ENCODE results near the gene ZBED3. TPM values are rescaled to one million over a fixed set of nuclear protein-coding genes. Genes with fewer than 3 reads are reported as not detected.
"Not testable (repeated sequence)": the region's sequence is repeated elsewhere in the genome, so short reads cannot be mapped to it uniquely, and the experiment has no call there.

The ZBED3 gene
- polyA plus RNA-seq, 3 donors = 31.6 to 36.5 (median 35.2) TPM

GRCh38 chr5:77087484-77088261, 588 bp upstream of the ZBED3 start:
- DNase-seq (ENCODE audit: extremely low read depth in 1 of 11, low read depth in 9 of 11, low spot score in 4 of 11) = peak in 9 of 11 donors; percentile 31 to 66 (median 53)

- DNase-seq (ENCODE audit: extremely low read depth in 1 of 11, low read depth in 9 of 11, low spot score in 4 of 11) = peak in 4 of 11 donors; percentile 51 to 84 (median 80)
These were observed 757 bp downstream of the ZBED3 start for GRCh38 chr5:77086368-77086688.

DNA sequence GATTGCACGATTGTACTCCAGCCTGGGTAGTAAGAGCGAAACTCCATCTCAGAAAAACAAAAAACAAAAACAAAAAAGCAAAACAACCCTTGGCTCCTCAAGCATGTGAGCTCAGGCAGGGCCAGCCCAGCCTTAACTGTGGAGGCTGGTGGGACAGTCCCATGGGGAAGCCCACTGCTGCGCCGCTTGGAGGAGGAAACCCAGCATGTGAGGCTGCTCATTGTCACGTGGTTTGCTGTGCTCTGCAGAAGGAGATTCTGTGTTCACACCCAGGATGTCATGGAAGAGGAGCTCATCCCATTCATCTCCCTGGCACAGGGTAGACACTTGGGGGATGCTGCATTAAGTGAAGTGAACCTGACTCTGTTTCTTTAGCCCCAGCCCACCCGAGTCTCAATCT, 4.0 kb downstream of the ZBED3 start:
- no peak for DNase-seq (ENCODE audit: extremely low read depth in 1 of 11, low read depth in 9 of 11, low spot score in 4 of 11)

GRCh38 chr5:77082280-77082679, 4.8 kb downstream of the ZBED3 start:
- DNase-seq (ENCODE audit: extremely low read depth in 1 of 11, low read depth in 9 of 11, low spot score in 4 of 11) = no peak

DNA sequence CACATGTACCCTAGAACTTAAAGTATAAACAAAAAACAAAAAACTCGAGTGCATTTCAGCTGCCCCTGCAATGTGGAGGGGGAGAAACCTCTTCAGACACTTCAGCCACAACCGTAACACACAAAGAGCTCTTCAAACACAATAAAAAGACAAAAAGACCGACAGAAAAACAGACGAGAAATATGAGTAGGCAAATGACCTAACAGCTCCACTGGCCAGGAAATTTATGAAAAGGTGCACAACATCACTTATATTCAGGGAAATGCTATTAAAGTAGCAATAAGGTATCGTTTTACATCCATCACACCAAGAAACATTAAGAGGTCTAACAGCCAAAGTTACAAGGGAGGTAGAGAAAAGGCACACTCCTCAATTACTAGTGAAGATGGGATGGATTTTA, 6.2 kb downstream of the ZBED3 start:
- no peak for DNase-seq (ENCODE audit: extremely low read depth in 1 of 11, low read depth in 9 of 11, low spot score in 4 of 11)

DNA sequence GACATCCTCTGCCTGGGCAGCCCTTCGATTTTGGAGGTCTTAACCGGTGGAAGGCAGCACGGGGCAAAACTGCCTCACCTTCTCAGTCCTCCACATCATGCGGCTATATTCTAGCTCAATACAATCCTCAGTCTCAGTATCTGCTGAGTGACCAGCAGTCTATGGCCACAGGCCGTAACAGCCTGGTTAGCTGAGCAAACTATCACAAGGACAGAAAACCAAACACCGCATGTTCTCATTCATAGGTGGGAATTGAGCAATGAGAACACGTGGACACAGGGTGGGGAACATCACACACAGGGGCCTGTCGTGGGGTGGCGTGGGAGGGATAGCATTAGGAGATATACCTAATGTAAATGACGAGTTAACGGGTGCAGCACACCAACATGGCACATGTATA, 6.6 kb downstream of the ZBED3 start:
- DNase-seq (ENCODE audit: extremely low read depth in 1 of 11, low read depth in 9 of 11, low spot score in 4 of 11) = not testable (repeated sequence)

DNA sequence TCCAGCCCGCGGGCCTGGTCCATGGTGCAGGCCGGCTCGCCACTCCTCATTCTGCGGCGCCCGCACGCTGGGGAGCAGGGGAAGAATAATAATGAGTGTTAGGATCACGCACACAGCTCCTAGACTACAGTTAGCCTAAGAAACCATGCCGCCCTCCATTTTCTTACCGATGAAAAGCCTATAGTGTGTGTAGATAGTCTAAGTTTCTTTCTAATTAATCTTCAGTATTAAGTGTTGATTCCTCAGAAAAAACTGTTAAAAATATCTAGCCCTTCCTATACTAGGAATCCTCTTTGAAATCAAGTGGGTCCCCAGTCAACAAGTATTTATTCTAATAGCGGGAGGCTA, 9.3 kb downstream of the ZBED3 start:
- DNase-seq (ENCODE audit: extremely low read depth in 1 of 11, low read depth in 9 of 11, low spot score in 4 of 11) = no peak

- DNase-seq (ENCODE audit: extremely low read depth in 1 of 11, low read depth in 9 of 11, low spot score in 4 of 11) = peak in 10 of 11 donors; percentile 44 to 72 (median 63)
These were observed 9.9 kb downstream of the ZBED3 start for GRCh38 chr5:77076961-77077828.

GRCh38 chr5:77074745-77075144, 12.3 kb downstream of the ZBED3 start:
- DNase-seq (ENCODE audit: extremely low read depth in 1 of 11, low read depth in 9 of 11, low spot score in 4 of 11) = no peak

- no peak for DNase-seq (ENCODE audit: extremely low read depth in 1 of 11, low read depth in 9 of 11, low spot score in 4 of 11)
These were observed 13.4 kb downstream of the ZBED3 start for GRCh38 chr5:77073667-77074066.

DNA sequence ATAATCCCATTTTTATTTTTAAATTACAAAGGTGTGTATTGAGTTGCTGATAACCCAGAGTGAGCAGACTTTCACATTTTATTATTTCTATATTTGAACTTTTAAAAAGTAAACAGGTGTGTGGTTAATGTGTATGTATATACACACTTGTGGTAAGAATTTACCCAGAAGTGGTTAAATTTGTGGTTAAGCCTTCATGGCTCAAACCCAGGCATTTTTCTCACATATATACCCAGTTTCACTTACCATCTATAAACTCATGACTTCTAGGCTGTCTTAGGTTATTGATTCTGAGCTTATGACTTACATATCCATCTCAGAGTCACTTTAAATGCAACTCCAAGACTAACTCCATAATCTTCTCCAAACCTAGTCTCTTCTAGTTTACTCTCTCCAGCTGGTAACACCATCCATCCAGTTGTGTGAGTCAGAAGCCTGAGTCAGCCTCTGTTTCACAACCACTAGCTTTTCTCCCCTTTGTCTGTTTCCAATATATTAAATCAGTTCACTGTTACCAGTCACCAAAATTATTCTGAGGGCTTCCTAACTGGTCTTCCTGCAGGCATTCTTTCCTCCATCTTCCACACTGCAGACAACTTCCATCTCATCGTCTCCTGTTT, 20.2 kb downstream of the ZBED3 start:
- no peak for DNase-seq (ENCODE audit: extremely low read depth in 1 of 11, low read depth in 9 of 11, low spot score in 4 of 11)

DNA sequence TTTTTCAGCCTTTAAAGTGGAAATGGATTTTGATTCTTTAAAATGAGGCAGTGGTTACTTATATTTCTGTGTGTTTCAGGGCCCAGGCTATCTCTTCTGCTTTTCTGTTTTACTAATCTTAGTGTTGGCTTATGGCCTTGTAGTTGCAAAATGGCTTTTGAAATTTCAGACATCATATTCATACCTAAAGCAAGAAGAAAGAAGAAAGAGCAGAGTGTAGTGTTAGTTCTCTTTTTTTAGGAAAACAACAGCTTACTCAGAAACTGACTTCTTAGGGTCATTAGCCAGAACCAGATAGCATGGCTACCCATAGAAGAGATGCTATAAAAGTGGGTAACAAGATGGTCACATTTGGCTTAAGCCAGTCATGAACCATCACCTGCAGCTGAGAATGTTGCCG, 20.9 kb downstream of the ZBED3 start:
- no peak for DNase-seq (ENCODE audit: extremely low read depth in 1 of 11, low read depth in 9 of 11, low spot score in 4 of 11)

- no peak for DNase-seq (ENCODE audit: extremely low read depth in 1 of 11, low read depth in 9 of 11, low spot score in 4 of 11)
These were observed 21.8 kb downstream of the ZBED3 start for GRCh38 chr5:77065256-77065655.

DNA sequence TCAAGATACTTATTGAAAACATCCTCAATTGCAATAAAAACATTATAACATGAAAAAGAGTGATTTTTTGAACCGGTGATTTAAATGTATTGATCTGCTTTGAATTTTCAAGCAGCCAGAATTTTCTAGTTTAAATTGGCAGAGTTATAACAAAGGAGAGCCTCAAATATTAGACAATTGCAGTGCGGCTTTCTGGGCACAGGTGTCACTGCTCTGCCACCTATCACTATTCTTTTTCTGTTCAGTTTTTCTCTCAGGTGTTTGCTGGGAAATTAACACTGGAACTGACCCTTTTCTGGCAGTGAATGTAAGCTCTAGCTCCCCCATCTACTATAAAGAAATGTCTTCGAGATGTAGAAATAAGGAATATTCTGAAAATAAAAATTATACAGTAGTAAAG, 23.0 kb downstream of the ZBED3 start:
- no peak for DNase-seq (ENCODE audit: extremely low read depth in 1 of 11, low read depth in 9 of 11, low spot score in 4 of 11)

DNA sequence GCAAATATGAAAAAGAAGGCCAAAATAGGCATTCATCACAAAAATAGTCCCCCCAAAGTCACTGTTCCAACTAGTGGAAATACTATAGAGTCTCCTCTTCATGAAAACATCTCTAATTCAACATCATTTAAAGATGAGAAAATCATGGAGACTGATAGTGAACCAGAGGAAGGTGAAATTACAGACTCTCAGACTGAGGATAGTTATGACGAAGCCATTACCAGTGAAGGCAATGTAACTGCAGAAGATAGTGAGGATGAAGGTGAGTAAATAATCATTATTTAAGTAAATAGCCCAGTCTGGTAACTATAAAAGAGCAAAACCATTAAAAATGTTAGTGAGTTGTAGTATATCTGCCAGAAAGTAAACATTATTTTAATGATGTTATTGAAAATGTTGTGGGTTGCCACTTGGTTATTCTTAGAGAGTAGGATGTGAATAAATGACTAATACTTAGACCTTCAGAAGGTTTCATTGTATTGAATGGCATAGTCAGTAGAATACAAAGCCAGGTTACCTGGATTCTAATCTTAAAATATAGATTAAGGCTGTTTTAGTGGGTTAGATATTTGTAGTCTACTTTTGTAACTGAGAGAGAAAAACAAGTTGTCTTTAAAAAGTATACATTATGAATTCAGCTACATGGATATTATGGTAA, 40.5 kb downstream of the ZBED3 start:
- no peak for DNase-seq (ENCODE audit: extremely low read depth in 1 of 11, low read depth in 9 of 11, low spot score in 4 of 11)

- DNase-seq (ENCODE audit: extremely low read depth in 1 of 11, low read depth in 9 of 11, low spot score in 4 of 11) = no peak
These were observed 51.1 kb downstream of the ZBED3 start for GRCh38 chr5:77035950-77036349.

DNA sequence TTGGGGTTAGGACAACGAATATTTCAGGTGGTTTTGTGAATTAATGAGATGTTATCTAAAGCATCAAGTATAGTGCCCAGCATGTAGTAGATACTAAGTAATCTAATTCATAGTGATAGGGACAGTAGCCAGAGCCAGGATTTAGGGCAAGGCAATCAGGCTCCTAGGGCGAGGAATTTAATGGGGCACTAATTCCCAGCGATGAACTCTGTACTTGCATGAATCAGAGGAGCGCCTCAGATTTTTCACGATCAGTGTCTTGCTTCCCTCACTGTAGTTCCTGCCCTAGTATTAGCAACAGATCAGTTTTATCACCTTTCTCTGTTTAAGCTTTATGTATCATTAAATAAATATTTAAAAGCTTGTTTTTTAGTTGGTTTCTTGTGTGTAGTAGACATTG, 53.7 kb downstream of the ZBED3 start:
- no peak for DNase-seq (ENCODE audit: extremely low read depth in 1 of 11, low read depth in 9 of 11, low spot score in 4 of 11)

DNA sequence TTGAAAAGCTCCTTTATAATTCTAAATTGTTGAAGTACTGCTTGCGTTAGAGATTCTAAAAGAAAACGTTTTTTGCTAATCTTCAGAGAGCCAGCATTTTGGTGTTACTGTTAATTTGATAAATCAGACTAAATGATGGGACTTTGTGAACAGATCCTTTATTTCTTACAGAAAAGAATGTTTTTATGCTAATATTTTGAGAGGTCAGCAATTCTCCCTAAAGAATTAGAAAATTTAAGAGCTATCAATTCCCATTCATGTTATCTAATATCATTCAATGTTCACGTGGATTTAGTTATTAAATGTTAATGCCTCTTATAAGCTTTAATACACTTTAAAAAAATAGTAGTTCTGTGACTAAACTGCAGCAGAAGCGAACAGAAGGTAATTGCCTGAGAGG, 54.5 kb downstream of the ZBED3 start:
- DNase-seq (ENCODE audit: extremely low read depth in 1 of 11, low read depth in 9 of 11, low spot score in 4 of 11) = no peak

DNA sequence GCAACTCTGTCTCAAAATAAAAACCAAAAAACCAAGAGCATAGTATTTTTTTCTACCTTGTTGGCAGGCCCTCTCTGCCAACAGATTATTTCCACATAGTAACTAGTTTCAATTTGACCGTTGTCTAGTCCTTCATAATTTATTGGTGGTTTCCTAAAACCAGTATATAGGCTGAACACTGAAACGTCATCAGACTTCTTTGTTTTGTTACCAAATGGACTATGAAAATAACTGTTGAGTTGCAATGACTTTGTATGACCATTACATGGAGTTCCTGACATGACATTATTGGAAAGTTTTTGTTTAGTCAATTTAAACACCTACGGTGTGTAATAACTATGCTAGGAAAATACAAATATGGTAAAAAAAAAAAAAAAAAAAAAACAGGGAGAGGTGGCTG, 55.2 kb downstream of the ZBED3 start:
- no peak for DNase-seq (ENCODE audit: extremely low read depth in 1 of 11, low read depth in 9 of 11, low spot score in 4 of 11)
